ENCODE data around the gene NEDD4L.
"Not testable (repeated sequence)": the region's sequence is repeated elsewhere in the genome, so short reads cannot be mapped to it uniquely, and the experiment has no call there.

The NEDD4L gene

DNA sequence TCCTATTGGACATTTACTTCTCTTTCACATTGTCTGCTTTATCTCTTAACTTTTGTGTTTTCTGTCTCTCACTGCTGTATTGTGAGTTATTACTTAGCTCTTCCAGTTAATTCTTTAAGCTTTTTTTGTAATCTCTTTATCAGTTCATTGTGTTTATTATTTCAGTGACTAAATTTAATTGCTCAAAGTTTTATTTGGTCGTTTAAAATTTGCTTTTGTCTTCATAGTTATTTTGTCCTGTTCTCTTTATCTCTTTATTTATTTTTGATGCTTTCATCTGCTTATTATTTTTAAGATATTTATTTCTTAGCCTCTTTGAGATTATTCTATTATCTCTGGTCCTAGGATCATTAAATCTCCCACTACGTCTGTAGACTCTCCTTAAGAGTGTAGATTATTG, 316.3 kb downstream of the NEDD4L start:
- DNase-seq = no peak

DNA sequence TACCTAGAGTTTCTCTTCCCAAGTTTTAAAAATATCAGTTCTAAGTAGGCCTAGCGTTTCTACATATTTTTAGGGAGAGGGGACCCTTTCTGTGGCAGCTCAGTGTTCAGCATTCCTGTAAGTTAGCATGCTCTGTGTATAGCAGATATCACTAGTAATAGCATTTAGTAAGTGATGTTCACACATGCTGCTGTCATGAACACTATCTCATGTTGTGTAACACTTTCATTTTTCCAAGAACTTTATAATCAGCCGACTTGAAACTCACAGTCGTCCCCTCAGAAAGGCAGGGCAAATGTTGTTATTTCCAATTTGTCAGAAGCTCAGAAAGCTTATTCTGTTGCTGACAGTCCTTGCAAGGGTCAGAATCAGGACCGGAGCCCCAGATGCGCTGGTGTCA, 317.2 kb downstream of the NEDD4L start:
- no peak for DNase-seq

DNA sequence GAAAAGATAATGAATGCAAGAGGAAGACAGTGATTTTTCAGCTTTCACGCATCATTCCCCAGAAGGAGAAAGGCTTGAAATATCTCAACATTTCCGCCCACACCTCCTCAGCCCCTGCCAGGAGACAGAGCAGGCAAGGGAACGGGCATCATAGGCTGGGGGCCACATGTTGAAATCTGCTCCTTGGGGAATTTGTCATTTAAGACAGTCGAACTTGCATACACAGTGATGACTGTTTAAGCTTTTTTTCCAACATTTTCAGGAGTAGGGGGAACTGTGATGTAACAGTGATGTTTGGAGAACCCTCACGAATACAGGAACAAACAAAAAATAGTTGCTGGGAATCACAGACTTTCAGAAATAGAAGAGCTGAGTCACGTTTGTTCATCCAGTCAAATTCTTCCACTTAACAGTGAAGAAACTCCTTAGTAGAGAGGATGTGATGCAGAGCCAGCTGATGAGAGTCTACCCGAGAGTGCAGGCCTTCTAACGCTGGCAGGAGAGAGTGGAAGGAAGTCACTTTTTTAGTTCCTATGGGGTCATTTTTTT, 318.1 kb downstream of the NEDD4L start:
- no peak for DNase-seq

DNA sequence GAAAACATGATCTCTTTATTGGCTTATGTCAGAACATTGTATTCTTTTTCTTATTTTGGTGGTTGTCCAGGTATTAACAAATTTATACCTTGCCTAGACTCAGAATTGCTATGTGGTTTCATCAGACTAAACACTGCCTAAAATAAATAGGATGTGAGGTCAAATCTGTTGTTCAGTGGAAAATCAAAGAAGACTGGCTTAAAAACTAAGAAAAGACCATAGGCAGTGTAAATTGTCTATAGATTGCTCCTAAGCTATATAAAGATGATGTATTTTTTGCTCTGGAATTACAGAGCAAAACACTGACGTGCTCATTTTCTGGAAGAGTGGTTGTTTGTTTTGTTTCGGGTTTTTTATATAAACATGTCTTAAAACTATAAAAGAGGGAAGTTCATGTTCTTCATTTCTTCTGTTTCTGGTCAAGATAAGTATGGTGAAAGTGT, 318.8 kb downstream of the NEDD4L start:
- DNase-seq = no peak

DNA sequence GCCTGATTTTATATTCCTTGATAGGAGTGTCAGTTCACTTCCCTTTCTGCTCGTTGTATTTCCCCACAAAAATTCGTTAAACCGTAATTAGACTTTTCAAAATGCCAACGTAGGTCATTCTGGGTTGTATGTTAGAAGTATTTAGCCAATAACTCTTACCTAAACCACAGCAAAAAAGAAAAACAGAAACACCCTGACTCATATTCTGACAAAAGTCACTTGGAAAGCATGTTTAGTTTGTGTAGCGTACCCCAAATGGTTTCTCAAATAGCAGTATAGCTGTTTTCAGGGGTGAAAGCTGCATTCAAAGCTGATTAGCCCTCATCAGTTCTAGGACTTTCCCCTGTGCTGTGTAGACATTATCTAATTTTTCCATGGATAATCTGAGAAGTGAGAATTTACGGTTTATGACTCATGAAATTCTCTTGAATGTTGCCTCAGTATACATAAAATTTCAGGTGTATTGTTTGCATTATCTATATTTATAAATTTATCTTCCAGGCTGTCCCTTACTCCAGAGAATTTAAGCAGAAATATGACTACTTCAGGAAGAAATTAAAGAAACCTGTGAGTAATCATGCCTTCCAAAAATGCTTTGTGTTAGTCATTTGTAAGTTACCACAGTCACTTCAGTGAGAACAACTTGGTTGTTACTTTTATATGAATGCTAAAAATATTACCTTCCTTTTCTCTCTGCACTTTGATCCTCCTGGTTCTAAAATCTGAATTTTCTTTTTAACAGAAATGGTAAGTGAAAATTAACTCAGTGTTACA, 319.9 kb downstream of the NEDD4L start:
- no peak for DNase-seq

DNA sequence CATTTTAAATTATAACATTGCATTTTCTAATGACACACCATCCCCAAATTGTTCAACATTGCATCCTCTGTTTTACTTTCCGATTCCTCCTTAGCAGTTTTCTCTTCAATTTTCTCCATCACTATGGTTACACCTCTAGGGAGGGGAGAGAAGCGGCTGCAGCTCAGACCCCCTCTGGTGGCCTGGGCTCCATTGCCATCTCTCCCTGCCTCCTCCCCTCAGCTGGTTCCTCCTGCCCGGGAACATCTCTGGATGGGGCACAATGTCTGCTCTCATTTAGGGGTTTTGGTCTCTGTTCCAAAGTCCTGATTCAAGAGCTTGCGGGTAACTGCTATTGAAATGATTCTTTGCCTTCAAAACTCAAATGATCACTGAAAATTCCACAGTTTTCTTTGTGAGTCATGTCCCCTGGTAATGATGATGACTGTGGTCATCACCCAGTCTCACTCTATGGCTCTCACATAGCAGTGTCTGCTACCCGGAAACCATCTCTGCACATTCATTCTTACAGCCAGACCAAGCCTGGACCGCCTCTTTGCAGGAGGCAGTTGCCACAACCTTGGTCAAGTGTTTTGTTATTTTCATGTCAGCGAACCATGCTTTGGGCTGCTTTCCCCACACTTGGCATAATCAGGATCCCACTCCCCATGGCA, 321.0 kb downstream of the NEDD4L start:
- no peak for DNase-seq

DNA sequence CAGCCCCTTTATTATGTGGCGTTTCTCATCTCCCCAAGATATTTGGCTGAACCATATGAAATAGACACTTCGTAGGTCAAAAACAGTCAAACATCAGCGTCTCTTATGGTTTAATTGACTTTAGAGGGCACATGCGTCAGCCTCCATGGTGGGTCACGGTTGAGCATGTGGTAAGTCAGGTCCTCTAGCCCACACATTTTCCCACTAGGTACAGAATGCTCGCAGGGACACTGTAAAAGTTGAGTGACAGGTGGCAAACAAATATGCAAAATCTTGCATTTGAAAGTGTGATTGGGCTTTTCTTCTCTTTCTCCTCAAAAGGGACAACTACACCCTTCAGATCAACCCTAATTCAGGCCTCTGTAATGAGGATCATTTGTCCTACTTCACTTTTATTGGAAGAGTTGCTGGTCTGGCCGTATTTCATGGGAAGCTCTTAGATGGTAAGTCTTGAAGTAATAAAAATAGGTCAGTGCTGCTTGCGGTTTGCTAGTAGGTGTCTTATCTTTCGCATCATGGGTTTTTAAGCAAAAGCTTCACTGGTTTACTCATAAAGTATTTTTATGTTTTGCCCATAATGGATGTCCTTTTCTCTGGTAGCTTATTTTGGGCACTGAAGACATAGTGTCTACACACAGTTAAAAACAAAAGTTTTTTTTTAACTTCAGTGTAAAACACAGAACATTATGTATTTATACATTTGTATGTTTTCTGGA, 323.6 kb downstream of the NEDD4L start:
- no peak for DNase-seq

DNA sequence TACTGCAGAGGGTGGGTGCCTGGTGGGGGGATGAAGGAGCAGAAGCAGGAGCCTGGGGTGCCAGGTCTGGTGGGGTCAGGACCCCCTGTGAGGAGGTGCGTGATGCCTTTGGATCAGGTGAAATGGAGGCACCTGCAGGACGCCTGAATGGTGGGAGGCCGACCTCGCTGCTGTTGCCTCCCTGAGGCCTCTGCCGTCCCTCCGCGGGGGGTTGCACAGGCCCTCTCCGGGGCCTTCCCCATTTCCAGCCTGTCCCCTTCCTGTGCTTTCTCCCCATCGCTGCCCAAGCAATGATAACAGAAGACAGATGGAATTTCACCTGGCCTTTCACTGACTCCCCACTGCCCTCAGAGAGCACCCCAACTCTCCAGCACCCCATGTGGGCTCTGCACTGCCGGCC, 325.6 kb downstream of the NEDD4L start:
- no peak for DNase-seq

DNA sequence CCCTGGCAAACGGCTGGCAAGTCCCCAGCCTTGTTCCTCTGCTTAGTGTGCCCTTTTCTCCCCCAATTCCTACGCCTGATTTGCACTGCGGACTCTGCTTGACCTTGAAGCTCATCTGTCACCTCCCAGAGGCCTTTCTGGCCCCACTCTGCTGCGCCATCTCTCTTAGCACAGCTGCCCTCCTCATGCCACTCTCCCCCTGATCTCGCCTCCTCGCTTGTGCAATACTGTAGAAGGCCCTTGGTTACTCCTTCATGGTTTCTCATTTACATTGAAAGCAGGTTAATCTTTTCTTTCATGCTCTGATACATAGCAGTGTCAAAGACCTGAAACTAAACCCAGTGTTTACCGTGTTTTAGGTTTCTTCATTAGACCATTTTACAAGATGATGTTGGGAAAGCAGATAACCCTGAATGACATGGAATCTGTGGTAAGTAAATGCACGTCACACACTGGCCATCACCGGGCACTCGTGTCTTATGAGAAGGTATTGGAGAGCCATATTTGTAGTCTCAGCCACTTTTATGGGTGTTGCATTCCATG, 326.1 kb downstream of the NEDD4L start:
- no peak for DNase-seq

DNA sequence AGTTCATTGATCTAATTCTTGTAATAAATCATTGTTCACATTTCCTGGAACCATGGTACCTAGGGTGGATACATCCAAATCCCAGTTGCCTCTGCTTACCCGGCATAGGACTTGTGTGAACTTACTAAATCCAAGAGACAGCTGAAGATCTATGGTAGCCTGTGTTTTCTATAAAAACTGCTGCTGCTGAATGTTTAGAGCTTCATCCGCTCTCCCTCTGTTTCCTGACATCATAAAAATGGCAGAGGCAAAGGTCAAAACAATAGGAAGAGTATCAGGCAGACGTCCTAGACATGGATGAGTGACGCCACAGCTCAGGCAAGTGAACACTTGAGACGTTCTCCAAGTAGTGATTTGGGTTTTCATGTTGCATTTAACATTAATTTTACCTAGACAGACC, 326.6 kb downstream of the NEDD4L start:
- DNase-seq = no peak

DNA sequence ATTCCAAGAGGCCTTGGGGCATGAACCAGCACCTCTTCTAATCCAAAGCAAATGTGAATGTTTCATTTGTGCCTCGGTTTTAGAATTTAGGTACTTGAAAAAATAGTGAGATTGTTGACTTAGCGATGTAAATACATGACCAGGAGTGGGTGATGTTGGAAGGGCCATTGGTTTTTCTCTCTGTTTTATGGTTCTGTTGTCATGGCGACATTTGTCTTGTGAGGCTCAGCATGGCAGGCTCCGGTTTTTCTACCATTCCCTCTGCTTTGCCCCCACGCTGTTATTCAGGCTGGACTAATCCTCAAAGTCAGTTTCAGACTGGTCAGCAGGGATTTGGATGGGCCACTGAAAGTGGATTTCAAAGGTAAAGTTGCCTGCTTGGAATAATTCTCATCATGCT, 329.5 kb downstream of the NEDD4L start:
- DNase-seq = no peak

DNA sequence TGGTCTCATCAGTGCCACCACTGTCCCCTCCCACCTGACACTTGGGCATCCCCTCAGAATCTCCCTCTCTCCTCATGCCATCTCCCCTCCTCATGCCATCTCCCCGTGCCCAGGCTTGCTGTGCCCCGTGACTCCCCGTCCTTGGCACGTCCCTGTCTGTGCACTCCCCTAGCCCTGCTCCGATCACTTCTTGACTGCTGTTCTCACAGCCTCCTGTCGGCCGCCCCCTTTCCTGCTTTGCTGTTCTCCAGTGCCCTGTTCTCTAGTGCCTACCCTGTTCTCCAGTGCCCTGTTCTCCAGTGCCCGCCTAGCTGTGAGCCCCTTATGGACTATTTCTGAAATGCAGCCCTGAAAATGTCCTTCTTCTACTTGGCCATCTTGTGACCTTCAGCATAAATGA, 331.0 kb downstream of the NEDD4L start:
- DNase-seq = no peak

DNA sequence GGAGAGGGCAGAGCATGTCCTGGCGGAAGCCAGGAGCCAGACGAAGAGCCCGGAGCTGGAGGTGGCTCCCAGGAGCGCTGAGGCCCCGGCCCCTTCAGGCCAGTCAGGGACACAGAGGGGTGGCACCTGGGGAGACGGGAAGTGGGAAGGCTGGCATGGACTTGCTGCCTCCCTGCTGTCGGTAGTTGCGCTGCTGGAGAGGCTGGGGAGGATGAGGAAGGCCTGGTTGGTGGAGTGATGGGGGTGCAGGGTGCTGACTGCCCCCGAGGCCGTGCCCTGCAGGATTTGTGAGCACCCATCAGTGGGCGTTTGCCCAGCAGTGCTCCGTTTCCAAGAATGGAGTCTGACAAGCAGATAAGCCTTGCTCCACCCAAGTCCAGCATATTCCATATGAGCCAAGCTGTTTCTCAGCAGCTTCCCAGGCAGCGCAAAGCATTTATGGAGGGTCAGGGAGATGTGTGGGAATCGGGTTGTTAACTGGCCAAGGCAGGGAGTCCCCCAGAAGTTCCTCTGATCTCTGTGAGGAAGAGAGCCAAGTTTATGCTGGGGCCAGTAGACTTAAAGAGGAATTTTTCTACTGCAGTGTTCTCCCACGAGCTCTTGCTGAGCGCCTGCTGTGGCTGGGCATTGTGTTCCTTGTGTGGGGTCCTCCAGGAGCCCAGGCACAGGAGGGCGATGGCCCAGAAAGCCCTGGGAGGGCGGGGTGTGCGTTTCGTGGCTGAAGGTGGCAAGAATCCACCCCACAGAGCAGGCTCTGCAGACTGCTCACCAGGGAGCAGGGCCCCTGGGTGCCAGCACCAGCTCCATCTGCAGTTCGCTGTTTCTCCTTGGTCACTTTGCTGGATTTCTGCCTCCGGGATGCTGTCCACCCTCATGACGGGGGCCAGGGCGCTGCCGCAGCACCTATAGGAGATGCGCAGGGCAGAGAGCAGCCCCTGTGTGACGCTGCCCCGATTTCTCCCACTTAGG, 334.7 kb downstream of the NEDD4L start:
- DNase-seq = no peak

DNA sequence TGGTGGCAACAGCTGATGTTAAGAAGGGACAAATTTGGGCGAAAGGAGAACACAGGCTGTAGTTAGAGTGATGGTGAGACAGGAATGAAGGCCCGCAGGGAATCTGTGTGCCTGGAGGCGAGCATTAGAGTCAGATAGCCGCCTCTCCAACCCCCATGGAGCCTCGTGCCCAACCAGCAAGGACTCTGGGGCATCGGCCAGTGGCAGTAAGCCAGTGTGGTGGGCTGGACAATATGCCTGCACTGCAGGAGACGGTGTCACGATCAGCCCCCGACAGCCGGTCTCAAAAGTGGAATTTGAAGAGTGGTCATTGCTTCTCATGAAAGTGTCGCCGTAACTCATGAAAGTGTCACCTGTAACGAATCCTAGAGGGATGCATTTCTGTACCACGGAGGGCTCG, 335.4 kb downstream of the NEDD4L start:
- no peak for DNase-seq

DNA sequence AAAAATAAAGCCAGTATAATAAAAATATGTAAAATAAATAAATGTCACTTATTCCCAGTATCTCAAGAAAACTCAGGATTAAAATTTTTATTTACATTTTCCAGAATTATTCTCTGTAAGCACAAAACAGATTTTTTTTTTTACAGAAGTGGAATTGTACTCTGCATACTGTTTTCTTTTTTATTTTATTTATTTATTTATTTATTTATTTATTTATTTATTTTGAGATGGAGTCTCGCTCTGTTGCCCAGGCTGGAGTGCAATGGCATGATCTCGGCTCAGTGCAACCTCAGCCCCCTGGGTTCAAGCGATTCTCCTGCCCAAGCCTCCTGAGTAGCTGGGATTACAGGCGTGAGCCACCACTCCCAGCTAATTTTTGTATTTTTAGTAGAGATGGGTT, 336.1 kb downstream of the NEDD4L start:
- not testable (repeated sequence) for DNase-seq

DNA sequence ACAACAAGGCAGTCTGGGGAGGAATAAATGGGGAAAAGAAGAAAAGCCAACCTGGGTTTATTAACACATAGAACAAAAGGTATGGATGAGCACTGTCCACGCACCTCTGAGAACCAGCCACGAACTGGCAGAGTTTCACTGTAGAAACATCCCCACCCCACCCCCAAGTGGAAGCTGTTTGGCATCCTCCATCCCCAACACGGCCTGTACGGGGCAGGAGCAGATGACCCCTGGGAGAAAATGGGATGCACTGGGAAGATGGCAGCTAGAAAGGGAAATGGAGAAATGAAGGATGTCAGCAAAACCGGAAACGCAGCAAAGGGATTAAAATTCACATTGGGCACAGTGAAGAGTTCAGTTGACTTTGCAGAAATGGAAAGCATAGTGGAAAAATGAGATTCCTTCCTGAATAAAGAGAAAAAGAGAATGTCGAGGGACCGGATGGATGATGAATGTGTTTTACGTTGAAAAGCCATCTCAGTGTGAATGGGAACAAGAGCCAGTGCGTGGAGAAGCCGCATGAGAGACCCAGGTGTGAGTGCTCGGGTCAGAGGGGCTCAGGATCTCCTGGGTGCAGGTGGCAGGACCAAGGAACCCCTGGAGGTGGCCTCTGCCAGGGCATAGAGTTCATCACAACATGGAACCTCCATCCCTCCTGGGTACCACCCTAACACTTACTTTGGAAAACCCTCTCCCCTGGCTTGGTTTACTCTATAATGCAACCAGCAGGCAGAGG, 337.8 kb downstream of the NEDD4L start:
- DNase-seq = no peak

DNA sequence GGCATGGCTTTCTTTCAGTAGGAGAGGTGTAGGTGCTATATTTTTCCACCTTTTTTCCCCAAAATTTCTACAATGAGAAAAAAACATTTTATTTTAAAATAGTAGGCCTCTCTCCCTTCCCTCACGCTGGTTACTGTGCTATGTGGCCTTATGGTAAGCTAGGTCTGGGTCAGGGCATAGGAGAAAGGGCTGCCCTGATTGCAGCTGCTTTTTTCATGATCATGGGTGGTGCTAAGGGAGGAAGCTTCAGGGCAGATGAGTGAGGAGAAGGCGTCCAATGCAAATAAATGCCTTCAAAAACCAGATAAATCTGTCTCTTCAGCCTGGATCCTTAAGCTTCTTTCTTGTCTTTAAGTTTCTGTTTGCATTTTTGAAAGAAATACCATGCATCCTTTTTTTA, 338.4 kb downstream of the NEDD4L start:
- no peak for DNase-seq

DNA sequence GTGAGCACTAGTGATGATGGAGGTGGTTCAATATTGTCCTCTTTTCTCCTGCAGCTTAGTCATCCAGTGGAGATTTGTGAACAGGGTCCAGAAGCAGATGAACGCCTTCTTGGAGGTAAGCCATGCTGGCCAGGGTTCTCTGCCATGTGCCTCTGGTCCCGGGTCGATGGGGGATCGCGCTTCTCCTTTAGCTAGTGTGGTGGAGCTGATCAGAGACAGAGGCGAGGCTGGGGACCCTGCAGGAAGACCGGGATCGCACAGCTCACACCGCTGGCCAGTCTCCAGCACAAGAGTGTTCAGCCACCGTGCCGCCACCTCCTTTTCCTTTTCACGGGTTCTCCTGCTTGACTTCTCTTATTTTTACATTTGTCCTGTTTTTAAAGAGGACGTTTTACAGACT, 341.4 kb downstream of the NEDD4L start:
- no peak for DNase-seq

DNA sequence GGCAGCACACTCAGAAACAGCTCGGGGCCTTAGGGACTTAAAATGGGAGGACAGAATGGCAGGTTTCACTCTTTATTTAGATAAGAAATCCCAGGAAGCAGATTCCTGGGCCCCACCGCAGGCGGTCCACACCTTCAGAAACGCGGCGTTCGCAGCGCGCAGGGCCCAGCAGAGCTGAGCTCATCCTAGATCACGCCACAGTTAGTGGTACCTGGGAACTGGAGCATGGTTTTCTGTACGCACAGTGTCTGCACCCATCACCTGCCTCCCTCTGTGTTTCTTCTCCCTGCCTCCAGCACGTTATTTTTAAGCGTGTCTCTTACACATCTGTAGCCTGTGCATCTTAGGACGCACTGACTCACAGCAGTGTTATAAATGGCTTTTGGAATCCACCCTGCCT, 342.8 kb downstream of the NEDD4L start:
- DNase-seq = no peak

DNA sequence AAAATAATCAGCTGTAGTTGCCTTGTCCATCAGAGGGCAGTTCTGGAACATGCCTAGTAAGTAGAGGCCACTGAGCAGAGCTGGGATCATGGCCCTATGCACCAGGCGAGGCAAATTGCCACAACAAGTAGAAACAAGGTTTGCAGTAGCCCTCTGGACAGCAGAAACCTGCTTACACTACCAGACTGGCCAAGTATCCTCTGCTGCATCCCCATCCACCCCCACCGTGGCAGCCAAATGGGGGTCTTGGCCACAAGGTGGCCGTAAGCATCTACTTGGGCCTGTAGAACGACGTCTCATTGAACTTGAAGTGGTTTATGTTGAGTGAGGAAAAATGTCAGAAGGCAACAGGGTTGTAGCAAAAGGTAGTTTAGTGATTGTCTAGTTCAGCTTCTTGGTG, 343.7 kb downstream of the NEDD4L start:
- no peak for DNase-seq

DNA sequence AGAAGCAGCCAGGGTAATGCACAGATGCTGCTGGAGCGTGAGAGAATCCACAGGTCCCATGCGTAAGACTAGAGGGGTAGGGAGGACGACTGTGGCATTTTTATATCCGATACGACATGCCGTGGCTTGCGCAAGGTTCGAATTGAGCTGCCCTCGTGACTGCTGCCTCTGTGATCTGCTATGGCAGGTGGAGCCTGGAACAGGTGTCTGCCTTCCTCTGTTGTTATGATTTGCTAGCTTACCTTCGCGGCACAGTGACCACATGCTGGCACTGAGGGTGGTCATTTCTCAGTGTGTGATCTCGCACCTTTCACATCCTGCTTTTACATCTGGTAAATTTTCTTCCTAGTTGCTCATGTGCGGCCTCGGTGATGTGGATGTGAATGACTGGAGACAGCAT, 344.7 kb downstream of the NEDD4L start:
- no peak for DNase-seq

DNA sequence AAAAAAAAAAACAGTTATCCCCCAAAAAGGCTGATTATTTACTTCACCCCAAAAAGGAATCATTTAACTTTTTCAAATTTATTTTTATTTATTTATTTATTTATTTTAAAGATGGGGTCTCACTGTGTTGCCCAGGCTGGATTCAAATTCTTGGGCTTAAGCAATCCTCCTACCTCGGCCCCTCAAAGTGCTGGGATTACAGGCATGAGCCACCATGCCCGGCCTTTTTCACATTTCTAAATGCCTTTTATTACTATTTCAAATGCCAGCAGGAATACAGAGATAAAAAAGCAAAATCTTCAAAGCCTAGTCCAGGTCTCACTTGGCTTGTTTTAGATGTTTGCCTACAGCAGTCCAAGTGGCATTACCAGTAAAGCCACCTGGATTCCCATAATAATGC, 345.7 kb downstream of the NEDD4L start:
- DNase-seq = no peak
